ENCODE data around the gene KLHL22.
A peak's percentile ranks its signal among the peaks of the same experiment; 100 is the strongest.

KLHL22 gene

DNA sequence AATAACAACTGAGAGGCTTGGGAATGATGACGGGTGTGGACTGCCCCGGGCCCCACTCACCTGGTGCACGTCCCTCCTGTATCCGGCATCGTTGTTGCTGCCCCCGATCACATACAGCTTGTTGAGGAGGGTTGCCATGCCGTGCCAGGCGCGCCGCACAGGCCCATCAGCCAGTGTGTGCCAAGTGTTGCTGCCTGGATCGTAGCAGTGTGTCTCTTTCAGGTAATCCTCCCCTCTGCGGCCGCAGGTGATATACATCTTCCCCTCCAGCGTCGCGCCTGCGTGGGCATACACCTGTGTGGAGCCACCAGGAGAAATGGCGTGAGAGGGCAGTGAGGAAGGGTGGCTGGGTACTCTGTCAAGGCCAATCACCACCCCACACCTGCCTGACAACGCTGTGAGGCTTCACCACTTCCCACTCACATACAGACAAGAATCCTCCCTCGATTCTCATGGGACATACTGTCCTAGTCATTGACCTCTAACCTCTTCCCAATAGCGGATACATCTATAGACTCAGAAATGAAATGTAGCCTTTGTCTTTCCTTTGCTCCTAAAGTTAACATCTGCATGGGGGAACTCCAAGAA lies 49.1 kb downstream of the KLHL22 start:
- DNase-seq (ENCODE audit: low spot score): no peak

DNA sequence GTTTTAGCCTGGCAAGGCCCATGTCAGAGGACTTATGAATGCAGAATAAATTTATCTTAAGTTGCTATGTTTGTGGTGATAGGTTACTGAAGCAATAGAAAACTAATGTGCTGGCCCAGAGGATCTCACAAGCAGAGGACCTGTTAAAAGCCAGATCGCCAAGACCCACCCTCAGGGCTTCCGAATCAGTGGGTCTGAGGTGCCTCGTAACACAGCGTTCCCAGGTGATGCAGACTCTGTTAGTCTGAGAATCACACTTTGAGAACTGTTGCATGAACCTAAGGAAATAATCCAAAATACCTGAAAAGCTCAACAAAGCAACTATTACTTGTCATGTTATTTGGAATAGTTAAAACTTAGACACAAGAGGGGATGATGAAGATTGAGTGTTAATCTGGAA lies 51.3 kb downstream of the KLHL22 start:
- DNase-seq (ENCODE audit: low spot score): no peak

DNA sequence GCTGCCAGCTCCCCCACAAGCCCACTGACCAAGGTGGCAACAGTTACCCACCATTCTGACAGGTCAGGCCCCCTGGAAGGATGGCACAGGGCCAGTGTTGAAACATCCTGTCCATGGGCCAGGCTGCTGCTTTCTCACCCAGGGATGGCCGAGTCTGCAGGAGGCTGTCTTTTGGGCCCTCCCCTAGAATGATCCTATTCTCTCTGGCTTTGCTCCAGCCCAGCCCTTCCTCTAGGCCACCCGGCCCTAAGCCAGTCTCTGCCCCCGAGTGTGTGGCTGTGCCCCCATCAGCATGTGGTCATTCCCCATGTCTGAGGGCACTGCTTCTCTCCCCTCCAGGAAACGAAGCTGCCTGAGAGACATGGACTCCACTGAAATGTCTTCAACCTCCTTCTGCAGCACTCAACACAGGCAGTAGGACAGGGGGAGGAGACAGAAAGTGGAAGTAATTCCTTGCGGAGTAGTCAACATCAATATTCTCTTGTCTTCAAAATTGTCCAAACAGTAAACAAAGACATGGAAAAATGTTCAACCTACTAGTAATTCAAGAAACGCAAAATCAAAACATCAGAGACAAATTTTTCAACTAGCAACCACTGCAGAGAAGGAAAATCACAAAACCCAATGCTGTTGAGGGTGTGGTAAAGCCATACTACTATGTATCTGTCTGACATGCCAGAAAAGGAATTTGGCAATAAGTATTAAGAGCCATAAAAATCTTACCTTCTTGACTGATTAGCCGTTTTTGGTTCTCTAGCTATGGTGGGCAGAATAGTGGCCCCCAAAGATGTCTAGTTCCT lies 52.9 kb downstream of the KLHL22 start:
- no peak for DNase-seq (ENCODE audit: low spot score)

DNA sequence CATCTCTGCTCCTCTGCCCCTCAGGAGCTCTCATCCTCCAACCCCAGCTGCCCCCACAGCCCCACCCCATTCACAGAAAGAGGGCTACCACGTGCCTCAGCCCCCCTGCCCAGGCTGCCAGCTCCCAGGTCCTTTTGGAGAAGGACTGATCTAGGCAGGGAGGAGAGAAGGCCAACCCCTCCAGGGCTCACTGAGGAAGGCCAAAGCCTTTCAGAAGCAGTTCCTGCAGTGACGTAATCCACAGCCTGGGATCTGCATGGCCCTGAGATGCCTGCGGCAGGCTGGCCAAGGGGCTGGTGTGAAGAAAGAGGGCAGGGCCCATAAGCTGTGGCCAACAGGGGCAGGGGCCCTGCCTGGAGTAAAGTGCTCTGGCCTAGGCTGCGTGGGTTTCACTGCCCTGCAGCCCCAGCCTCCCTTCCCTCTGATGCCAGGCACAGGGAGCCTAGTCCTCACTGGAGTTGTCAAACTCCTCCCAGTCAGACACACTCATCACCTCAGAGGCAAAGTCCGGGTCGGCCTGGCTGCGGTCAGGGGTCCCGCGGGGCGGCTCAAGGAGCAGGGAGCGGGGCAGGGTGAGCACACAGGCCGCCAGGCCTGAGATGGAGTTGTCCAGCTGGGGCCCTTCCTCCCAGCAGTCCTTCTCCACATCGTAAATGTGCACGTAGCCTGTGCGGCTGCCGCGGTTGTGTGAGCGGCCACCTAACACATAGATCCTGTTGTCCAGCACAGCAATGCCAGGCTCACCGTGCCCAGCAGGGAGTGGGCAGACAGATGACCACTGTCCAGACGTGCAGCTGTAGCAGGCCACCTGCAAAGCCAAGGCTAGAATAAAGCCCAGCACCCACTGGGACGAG lies 53.7 kb downstream of the KLHL22 start:
- no peak for DNase-seq (ENCODE audit: low spot score)

DNA sequence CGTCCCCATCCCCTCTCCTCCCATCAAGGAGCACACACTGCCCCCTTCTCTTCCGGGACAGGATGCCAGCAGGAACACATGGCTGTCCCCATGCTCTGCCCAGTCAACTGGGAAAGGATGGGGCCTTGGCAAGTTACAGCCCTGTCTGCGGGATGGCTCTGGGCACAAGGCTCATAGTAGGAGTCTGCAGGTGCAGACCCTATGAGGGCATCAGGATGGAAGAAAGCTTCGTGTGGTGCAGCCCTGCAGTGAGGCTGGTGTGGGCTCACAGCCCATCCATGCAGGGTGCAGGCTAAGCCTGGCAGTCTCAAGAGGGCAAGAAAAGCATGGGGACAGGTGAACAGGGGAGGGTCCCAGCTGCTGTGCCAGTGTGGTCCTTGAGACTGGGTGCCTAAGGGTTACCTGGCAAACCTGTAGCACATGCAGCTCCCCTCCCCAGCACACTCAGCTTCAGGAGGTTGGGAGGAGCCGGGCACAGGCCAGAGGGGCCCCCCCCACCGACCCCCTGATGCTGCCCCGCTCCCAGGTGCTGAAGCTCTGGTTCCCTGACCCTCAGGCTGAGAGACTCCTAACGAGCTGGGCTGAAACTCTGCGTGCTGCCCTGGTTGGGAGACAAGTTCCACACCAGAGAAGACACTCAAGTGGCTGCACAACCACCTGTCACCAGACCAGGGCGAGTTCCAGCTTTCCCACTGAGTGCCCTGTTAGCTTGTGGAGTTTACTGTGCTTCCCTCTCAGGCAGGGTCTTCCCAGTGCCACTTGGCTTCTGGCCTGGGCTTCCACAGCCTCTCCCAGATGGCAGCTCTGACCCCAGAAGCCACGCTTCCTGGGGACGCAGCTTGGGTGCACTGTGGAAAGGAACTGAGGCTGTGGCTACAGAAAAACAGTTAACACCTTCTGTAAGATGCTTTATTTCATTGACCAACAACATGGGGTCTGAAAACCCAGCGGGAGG lies 54.7 kb downstream of the KLHL22 start:
- no peak for DNase-seq (ENCODE audit: low spot score)

DNA sequence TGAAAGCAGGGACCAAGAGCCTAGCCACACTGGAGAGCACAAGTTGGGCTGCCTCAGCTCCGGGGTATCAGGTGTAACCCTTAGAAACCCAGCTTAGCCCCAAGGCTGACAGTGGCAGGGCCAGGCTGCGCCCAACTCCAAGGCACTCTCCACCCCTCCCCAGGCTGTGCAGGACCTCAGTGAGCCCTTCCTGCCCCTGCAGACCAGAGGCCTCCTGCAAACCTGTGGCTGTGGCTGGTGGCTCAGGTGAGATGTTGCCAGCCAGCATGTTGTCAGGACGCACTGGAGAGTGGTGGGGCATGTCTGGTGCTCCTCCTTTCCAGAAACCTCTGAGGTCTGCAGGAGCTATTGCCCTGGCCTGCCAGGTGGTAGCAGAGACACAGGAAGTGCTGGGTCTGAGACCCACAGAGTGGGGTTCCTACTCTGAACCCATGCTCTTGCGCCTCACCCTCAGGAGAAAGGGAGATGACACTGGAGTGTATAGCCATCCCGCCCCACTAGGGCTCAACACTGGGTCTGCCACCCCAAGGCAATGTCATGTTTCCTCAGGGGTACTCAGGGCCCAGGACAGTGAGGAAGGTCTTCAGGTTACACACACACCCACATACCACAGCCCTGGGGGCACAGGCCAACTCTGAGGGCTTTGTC lies 55.5 kb downstream of the KLHL22 start:
- DNase-seq (ENCODE audit: low spot score): no peak

DNA sequence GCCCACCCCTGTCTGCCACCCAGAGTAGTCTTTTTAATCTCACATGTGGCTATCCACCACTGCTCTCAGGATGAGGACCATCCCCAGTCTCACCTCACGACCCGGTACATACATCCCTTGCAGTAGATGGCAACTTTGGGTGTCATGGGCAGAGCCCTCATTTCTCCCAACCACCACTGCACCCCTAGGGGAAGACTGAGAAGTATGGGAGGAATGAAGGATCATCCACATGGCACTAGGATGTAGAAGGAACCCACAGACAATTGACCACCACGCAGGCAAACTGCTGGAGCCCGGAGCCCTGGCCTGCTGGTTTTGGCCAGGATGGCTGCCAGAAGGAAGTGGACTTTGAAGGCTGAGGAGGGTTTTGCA lies 56.1 kb downstream of the KLHL22 start:
- DNase-seq (ENCODE audit: low spot score): no peak

DNA sequence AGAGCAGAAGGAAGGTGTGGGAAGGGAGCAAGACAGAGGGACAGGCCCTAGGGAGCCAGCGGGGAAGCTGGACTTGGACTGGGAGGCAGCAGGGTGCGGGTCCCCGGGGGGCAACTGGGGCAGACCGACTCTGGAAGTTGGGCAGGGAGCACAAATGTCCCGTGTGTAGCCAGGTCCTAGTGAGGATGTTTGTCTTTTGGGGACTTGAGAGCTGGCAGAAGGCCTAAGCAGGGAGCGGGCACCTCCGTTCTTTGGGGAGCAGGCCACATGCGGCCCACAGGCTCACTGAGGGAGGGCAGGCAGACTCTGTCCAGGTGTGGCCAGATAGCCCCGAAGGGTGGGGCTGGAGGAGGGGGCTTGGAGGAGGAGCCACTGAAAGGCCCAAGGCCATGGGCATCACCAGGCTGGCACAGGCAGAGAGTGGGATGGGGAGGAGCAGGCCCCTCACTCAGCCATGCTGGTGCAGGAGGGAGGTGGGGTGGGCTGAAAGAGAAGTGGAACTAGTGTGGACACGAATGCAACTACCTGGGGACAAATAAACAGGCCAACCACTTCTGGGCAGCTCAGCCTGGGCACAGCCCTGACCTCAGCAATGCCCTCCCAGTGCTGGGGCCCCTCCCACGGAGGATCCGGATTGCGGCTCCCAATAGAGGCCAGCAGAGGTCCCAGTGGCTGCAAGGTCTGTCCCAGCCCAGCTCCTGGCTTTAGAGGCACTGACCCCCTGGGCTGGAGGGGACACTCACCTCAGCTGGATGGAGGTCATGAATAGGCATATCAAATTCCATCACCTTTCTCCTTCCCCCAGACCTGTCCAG lies 56.7 kb downstream of the KLHL22 start:
- peak; percentile 72 for DNase-seq (ENCODE audit: low spot score)

DNA sequence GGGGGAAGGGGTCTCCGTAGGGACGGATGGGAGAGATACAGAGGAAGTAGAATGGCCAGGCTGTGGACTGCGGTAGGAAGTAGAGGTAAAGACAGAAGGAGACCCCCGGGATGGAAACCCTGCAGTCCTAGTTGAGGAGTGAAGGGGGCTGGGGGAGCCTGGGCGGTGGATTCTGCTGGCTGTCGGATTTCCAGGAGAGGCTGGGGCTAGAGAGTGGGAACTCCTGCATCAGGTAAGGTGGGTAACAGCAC lies 57.2 kb downstream of the KLHL22 start:
- no peak for DNase-seq (ENCODE audit: low spot score)

DNA sequence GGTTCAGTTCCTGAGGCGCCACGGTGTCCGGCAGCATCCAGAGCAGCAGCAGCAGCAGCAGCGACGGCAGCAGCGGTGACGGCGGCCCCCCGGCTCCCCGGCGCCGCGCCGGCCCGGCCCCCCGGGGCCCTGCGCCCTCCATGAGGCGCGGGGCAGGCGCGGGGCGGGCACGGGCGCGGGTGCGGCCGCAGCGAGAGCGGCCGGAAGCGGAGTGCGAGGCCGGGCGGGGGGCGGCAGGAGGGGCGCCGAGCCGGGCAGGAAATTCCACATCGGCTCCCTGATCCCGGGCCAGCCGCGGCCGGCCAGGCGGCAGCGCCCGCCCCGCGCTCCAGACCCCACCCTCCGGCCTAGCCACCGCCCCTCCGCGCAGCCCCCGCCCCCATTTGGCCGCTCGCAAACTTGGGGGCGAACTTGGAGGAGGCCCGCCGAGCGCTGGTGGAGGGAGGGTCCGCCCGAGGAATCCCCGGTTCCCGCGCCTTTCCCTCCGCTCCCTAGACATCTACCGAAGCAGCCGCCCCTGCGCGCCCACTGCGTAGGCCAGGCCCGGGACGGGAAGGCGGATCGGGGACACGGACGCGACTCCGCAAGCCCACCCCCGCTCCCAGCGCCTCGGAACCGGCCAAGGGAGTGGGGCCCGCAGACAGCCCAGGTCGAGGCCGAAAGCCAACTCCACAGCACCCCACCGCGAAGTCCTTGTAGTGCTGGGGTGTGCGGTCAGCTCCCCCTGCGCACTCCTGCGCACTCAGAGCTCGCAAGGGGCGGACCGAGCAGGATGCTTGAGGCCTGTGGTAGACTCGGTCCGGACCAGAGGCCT lies 57.8 kb downstream of the KLHL22 start, which contains the start of gene SCARF2:
TSS of gene SCARF2 (minus strand) at position 213 of the 814 bp plus-strand sequence. CDS start at position 142, 71 bp downstream.
- peak; percentile 94 for DNase-seq (ENCODE audit: low spot score)

DNA sequence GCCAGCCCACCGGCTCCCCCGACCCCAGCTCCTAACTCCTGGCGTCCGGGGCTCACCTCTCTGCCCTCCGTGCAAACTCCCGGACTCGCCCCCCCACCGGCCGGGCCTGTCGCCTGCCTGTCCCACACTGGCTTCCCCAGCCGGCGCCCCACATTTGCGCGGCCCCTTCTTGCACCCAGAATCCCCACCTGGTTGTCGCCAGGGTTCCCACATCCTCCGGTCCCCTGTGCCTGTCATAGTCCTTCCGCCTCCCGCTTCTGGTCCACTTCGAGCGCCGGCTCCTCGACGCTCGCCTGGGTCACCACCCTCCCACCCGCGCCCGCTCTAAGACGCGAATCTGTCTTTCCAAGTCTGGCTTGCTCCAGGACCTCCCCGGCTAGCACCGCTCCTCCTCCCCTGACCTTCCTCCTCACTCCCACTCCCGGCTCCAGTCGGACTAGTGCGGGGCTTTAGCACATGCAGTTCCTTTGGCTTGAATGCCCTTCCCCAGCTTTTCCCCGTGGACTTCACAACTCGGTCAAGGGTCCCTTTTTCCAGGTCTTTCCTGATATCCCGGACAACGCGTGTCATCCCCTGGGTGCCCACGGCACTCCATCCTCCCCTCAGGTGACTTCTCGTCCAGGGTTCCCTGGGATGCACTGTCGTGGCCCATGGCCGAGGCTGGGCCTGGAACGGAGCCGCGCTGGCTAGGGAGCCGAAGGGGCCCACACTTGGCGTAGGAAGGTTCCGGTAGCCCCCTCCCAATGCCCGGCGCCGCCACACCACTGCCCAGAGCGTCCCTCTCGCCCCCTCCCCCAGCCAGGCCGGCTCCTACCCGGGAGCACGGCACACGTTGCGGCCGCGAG lies 58.6 kb downstream of the KLHL22 start:
- DNase-seq (ENCODE audit: low spot score): no peak

DNA sequence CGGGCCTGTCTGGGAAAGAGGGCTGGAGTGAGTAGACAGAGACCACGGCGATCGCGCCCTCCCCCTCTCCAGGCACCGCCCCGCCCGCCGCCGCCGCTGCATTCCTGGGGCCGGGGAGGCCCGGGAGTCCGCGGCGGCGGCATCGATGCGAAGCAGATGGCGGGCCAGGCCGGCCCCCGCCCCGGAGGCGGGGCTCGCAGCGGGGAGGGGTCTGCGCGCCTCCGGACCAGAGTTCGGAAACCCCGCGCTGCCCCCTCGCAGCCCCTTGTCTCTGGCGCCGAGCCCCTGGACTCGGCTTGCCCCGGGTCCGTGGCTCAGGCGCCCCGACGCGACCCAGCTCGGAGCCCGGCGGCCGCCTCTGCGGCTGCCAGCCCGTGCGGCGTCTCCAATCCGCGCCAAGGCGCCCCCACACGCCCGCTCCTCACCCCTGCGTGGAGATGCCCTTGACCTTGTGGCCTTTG lies 59.3 kb downstream of the KLHL22 start:
- DNase-seq (ENCODE audit: low spot score): peak; percentile 81

DNA sequence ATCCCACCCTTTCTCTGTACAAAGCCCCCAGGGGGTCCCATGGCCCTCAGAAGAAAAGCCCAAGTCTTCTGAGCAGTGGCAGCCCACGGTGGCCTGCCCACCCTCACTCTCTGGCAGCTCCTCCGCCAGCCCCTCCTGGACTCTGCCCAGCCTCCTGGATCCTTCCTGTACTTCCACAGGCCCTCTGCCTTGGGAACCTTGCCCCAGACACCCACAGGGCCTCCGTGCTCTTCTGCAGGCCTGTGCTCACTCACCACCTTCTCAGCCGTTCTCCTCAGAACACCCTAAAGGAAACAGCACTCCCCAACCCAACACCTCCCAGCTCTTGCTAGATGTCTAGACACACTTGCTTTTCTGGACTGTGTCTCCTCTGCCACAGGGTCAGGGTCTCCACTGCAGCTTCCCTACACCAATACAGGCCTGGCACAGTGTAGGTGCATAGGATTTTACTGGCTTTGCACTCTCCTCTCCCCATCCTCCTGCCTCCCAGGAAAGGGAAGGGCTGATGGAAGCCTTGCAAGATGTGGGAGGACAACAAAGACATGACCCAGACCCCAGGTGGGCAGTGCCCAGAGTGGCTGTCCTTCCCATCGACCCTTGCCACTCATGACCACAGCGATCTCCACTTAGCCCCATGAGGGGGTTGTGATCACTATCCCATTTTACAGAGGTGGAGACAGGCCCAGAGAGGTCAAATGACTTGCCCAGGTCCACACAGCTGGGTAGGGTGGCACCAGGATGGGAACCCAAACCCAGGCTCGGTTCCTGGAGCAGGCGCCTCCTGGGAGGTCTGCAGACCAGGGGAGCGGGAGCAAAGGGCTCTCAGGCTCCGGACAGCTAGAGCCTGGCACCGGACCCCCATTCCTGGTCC lies 59.9 kb downstream of the KLHL22 start:
- no peak for DNase-seq (ENCODE audit: low spot score)

DNA sequence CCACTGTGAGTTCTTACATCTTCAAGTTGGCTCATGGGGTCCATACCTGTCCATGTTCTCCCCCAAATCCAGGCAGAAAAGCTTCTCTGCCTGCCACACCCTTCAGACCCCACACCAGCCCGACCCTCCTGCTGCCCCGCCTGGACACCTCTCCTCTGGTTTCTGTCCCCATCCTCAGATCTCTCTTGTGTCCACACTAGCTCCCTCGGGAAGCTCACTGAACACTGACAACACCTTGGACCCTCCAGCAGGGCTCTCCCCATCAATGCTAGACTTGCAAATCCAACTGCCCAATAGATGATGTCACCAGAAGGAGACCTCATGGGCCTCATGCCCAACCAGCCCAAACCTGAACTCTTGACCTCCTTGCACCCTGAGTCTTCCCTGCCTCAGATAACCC lies 60.8 kb downstream of the KLHL22 start:
- no peak for DNase-seq (ENCODE audit: low spot score)

DNA sequence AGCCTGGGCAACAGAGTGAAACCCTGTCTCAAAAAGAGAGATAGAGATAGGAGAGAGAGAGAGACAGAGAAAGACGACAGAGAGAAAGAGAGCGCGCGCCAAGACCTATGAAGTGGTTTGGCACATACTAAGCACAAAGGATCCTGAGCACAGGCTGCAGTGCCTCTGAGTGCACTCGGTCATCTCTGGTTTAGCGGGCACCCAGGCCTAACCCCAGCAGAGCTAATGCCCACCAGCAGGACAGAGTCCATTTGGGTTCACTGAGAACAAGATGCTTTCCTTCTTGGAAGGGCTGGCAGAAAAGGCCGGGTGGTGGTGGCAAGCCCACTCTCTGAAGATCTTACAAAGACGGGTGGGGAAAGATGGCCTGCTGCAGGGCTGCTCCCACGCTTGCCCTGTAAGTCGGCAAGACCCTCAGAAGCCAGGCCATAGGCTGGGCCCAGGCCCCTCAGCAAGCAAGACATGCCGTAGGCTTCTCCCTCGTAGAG lies 61.3 kb downstream of the KLHL22 start:
- no peak for DNase-seq (ENCODE audit: low spot score)

DNA sequence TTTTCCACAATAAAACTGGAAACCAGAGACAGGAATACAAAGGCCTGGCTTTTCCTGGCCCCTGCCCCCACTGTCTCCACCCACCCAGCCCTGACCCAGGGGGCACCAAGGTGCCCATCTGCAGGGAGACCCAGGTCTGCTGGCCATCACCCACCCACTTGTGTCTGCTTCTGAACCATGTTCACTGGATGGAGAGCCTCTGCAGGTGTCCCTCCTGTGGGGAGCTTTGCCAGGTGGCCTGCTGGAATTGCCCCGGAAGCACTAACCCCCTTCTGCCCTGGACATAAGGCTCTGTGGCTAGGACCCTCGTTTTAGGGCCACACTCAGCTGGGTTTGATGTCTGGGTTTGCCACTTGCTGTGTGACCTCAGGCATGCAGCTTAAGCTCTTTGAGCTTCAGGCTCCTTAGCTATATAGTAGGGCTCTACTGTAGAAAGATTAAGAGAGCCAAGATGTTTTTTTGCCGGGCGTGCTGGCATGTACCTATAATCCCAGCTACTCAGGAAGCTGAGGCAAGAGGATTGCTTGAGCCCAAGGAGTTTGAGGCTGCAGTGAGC lies 61.8 kb downstream of the KLHL22 start:
- no peak for DNase-seq (ENCODE audit: low spot score)

DNA sequence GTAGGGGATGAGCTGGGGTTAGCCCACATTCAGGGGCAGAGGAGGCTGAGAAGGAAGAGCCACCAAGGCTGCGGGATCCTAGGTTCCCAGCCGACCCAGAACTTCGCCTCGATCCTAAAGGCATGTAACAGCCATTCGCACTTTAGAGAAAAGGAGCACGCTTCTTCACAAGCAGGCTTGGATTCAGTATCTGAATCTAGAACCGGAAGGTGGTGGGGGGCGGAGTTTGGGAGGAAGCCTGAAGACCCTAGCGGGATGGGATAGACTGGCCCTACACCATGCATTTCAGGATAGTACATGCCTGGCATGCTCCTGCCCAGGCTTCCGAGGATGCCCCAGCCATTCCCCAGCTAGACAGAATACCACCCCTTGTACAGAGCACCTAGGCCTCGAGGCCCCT lies 62.4 kb downstream of the KLHL22 start:
- DNase-seq (ENCODE audit: low spot score): no peak
